SK-N-SH treated with all-trans-retinoic acid at 6 μM for 48 hours (cell line): ENCODE results near the gene CCDC154.
A peak's percentile ranks its signal among the peaks of the same experiment; 100 is the strongest.

Source experiments
- ARNTL ChIP-seq: fragments of 450-650 bp; formaldehyde crosslinking; IDR thresholded peaks from 2 replicates; pipeline ENCODE4 v1.5.0; 2020; ENCODE audit warnings: low read depth, mild to moderate bottlenecking, moderate library complexity, borderline replicate concordance
- CSDC2 ChIP-seq: fragments of 250-450 bp; sonication (Bioruptor Pico); IDR thresholded peaks from 2 replicates; pipeline ENCODE4 v1.5.0; 2020; ENCODE audit warnings: mild to moderate bottlenecking, moderate library complexity
- ESRRG ChIP-seq: fragments of 250-450 bp; sonication (Bioruptor Pico); IDR thresholded peaks from 2 replicates; pipeline ENCODE4 v1.6.1; 2021; ENCODE audit warnings: mild to moderate bottlenecking
- PATZ1 ChIP-seq: fragments of 250-450 bp; sonication (Bioruptor Pico); IDR thresholded peaks from 2 replicates; pipeline ENCODE4 v1.8.0; 2020; ENCODE audit warnings: mild to moderate bottlenecking, moderate library complexity, borderline replicate concordance
- POU6F1 ChIP-seq: fragments of 250-450 bp; sonication (Bioruptor Pico); IDR thresholded peaks from 2 replicates; pipeline ENCODE4 v1.8.0; 2021; ENCODE audit warnings: low read depth, mild to moderate bottlenecking, moderate library complexity, borderline replicate concordance
- PPARA ChIP-seq: fragments of 250-450 bp; sonication (Bioruptor Pico); IDR thresholded peaks from 2 replicates; pipeline ENCODE4 v1.5.0; 2020; ENCODE audit warnings: mild to moderate bottlenecking, borderline replicate concordance
- RARB ChIP-seq: fragments of 250-450 bp; sonication (Bioruptor Pico); IDR thresholded peaks from 2 replicates; pipeline ENCODE4 v1.8.0; 2021; ENCODE audit warnings: mild to moderate bottlenecking, moderate library complexity
- TSHZ2 ChIP-seq: fragments of 250-450 bp; sonication (Bioruptor Pico); IDR thresholded peaks from 2 replicates; pipeline ENCODE4 v1.5.0; 2020; ENCODE audit warnings: mild to moderate bottlenecking, moderate library complexity
- ZC3H10 ChIP-seq: fragments of 250-450 bp; sonication (Bioruptor Pico); IDR thresholded peaks from 2 replicates; pipeline ENCODE4 v1.5.1; 2021; ENCODE audit warnings: mild to moderate bottlenecking, moderate library complexity
- ZFP3 ChIP-seq: fragments of 250-450 bp; sonication (Bioruptor Pico); IDR thresholded peaks from 2 replicates; pipeline ENCODE4 v1.5.0; 2020; ENCODE audit warnings: mild to moderate bottlenecking, moderate library complexity
- ZNF565 ChIP-seq: fragments of 450-650 bp; formaldehyde crosslinking; conservative IDR thresholded peaks from 2 replicates; pipeline ENCODE4 v1.5.0; 2020; ENCODE audit warnings: low read depth, mild to moderate bottlenecking, moderate library complexity
- ZNF8 ChIP-seq: fragments of 450-650 bp; formaldehyde crosslinking; IDR thresholded peaks from 2 replicates; pipeline ENCODE4 v1.5.0; 2020; ENCODE audit warnings: mild to moderate bottlenecking, moderate library complexity
- TF ChIP-seq, protein P1 (sequence below): fragments of 250-450 bp; sonication (Bioruptor Pico); IDR thresholded peaks from 2 replicates; pipeline ENCODE4 v1.5.1; 2020; ENCODE audit warnings: low read depth, mild to moderate bottlenecking, moderate library complexity

DNA sequence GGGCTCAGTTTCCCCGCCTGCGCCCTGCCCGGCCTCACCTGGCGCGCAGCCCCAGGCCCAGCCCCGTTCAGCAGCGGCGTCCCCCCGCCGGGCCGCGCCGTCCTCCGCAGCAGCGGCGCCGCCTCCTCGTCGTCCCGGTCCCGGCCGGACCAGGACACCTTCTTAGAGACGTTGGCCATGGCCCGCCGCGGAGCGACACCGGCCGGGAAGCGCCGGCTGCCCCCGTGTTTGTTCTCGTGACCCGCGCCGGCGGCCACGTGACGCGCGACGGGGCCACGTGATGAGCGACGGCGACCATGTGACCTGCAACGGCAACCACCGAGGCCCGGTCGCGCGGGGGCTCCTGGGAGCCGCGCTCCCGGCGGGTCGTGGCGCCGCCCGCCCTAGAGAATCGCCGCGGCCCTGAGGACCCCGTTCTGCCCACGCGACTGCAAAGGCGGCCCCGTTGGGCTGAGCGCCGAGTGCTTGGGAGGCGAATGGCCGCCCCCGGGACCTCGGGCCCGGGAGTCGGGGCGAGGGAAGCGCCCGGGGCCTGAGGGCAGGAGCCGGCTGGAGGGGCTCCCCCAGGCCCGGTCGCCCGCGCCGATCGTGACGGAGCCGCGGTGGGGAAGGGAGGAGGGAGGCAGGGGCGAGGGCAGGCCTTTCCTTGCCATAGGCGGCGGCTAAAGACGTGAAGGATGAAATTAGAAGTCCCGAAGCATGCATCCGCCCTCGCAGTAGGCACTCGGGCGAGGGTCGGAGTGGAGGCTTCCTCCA is 30.6 kb upstream of the CCDC154 start, which contains the start of gene CLCN7:
- TF ChIP-seq PATZ1 (no peak), POU6F1 (CRISPR knock-in tag) (no peak), ZFP3 (no peak; the same call in 1 of the 2 replicates), ZNF8 (CRISPR knock-in tag) (no peak), TSHZ2 (CRISPR knock-in tag) (0 out of 2 replicates have a peak, but pooled peaks have one; percentile 22), CSDC2 (CRISPR knock-in tag) (no peak), PPARA (CRISPR knock-in tag) (no peak), ZC3H10 (no peak), ARNTL (peak; percentile 92), ESRRG (no peak), RARB (CRISPR knock-in tag) (no peak), ZNF565 (CRISPR knock-in tag) (no peak)
- TF ChIP-seq, protein P1, sequence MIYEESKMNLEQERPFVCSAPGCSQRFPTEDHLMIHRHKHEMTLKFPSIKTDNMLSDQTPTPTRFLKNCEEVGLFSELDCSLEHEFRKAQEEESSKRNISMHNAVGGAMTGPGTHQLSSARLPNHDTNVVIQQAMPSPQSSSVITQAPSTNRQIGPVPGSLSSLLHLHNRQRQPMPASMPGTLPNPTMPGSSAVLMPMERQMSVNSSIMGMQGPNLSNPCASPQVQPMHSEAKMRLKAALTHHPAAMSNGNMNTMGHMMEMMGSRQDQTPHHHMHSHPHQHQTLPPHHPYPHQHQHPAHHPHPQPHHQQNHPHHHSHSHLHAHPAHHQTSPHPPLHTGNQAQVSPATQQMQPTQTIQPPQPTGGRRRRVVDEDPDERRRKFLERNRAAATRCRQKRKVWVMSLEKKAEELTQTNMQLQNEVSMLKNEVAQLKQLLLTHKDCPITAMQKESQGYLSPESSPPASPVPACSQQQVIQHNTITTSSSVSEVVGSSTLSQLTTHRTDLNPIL (CRISPR knock-in tag) = no peak
